Measurements from ENCODE around the gene C6orf58. TPM values are rescaled to one million over a fixed set of nuclear protein-coding genes. Genes with fewer than 3 reads are reported as not detected.

C6orf58 gene
- total RNA-seq, 1 experiment from 2014 or later = 0.20 TPM

DNA sequence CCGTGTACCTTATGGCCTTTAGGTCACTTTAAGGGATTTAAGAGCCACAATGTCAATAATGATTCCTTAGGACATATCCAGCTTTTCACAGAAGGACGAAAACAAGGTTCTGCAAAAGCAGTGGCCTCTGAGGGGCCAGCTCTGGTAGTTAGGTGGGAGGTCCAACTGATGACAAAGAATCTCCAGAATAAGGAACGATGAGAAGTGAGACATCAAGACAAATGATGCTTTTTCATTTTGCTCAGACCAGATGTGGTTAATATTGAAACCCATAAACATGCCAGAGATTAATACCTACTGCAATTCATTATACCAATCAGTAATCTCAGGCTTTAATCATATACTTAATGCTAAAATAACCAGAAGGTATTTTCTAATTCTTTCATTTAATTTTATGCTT is 1.9 kb downstream of the C6orf58 start:
- RAD21 ChIA-PET (ENCODE audit: low non-redundant PET in 1 of 2, low total read pairs in 2 of 2, uncharacterized antibody in 2 of 2, unreplicated experiment in 2 of 2) = no interaction called here
- H3K9me2 ChIP-seq (ENCODE audit: insufficient read depth) = no peaks in the 10 kb centered on the region
- H3K79me2 ChIP-seq (ENCODE audit: insufficient read depth, low read length) = no peaks in the 10 kb centered on the region
- H3K4me2 ChIP-seq (ENCODE audit: low read length) = no peak overlapping the region
- ATAC-seq = no peak
- H3K9me3 ChIP-seq (ENCODE audit: control insufficient read depth in 1 of 2, insufficient read depth in 1 of 2, low read depth in 1 of 2, low read length in 2 of 2) = no peaks in the 10 kb centered on the region
- no peak overlapping the region for H3K4me3 ChIP-seq (replicated peaks in 1 of 2; ENCODE audit: low read depth in 1 of 2, low read length in 2 of 2)
- no peaks in the 10 kb centered on the region for H3K27me3 ChIP-seq (ENCODE audit: insufficient read depth, low read length)
- CTCF ChIA-PET = no interaction called here
- peak overlapping the region; percentile 38 for H2AFZ ChIP-seq (ENCODE audit: low read depth, low read length, poor library complexity, severe bottlenecking)
- H3K36me3 ChIP-seq (ENCODE audit: control insufficient read depth in 1 of 2, insufficient read depth in 2 of 2, low read length in 2 of 2) = no peaks in the 10 kb centered on the region
- no peak overlapping the region for H3K9ac ChIP-seq (ENCODE audit: low read length)
- H3K4me1 ChIP-seq (ENCODE audit: control insufficient read depth in 1 of 2, insufficient read depth in 2 of 2, low read length in 2 of 2) = peaks cover 7 to 13% of the 10 kb centered on the region in 2 experiments
- TF ChIP-seq RAD21 (IDR thresholded peaks at IDR 0.05; ENCODE audit: low read depth) = no peak
- no peak for TF ChIP-seq ZNF274 (IDR thresholded peaks at IDR 0.05; ENCODE audit: low read depth, low read length)
- no peak for TF ChIP-seq SRF (IDR thresholded peaks at IDR 0.05; ENCODE audit: low read depth)
- TF ChIP-seq ATF3 (IDR thresholded peaks at IDR 0.05) = no peak
- no peak for TF ChIP-seq EGR1 (IDR thresholded peaks at IDR 0.05; ENCODE audit: low read depth)
- TF ChIP-seq, protein P1, sequence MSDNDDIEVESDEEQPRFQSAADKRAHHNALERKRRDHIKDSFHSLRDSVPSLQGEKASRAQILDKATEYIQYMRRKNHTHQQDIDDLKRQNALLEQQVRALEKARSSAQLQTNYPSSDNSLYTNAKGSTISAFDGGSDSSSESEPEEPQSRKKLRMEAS (IDR thresholded peaks at IDR 0.05) = no peak
- TF ChIP-seq CEBPB (IDR thresholded peaks at IDR 0.05; ENCODE audit: low read depth) = no peak
- TF ChIP-seq ELF1 (IDR thresholded peaks at IDR 0.05; ENCODE audit: borderline replicate concordance, low read depth) = no peak
- DNase-seq (ENCODE audit: low read depth, low spot score) = no peak
- POLR2A ChIA-PET = no interaction called here
- no peak overlapping the region for H3K27ac ChIP-seq (ENCODE audit: low read depth, low read length)
- intact Hi-C loops (cut with micrococcal nuclease) = no loop called here
- H4K20me1 ChIP-seq (ENCODE audit: insufficient read depth) = no peaks in the 10 kb centered on the region
- no TSS peak for BruUV-seq (replicated peaks)

DNA sequence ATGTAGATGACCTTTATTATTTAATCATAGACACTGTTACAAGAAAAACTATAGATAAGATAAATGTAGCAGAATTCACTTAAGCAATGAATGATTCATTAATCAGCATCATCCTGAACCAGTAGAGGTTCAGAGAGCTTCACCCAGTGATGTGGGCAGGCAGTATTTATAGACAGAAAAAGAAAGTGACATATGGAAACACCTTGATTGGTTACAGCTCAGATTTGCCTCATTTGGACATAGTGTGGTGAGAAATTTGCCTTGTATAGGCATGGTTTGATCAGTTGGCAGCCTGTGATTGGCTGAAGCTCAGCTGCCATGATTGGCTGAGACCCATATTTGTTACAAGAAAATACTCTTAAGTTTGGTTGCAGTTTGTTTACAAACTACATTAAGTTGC is 4.6 kb downstream of the C6orf58 start:
- ChIA-PET RAD21 (ENCODE audit: low non-redundant PET in 1 of 2, low total read pairs in 2 of 2, uncharacterized antibody in 2 of 2, unreplicated experiment in 2 of 2) (no interaction called here), POLR2A (no interaction called here), CTCF (no interaction called here)
- Histone ChIP-seq H4K20me1 (ENCODE audit: insufficient read depth) (no peaks in the 10 kb centered on the region), H2AFZ (ENCODE audit: low read depth, low read length, poor library complexity, severe bottlenecking) (peak overlapping the region; percentile 3), H3K4me2 (ENCODE audit: low read length) (no peak overlapping the region), H3K27ac (ENCODE audit: low read depth, low read length) (no peak overlapping the region), H3K9ac (ENCODE audit: low read length) (no peak overlapping the region), H3K9me3 (ENCODE audit: control insufficient read depth in 1 of 2, insufficient read depth in 1 of 2, low read depth in 1 of 2, low read length in 2 of 2) (no peaks in the 10 kb centered on the region), H3K9me2 (ENCODE audit: insufficient read depth) (no peaks in the 10 kb centered on the region), H3K27me3 (ENCODE audit: insufficient read depth, low read length) (no peaks in the 10 kb centered on the region), H3K4me1 (ENCODE audit: control insufficient read depth in 1 of 2, insufficient read depth in 2 of 2, low read length in 2 of 2) (peaks cover 13 to 21% of the 10 kb centered on the region in 2 experiments), H3K4me3 (replicated peaks in 1 of 2; ENCODE audit: low read depth in 1 of 2, low read length in 2 of 2) (no peak overlapping the region), H3K79me2 (ENCODE audit: insufficient read depth, low read length) (no peaks in the 10 kb centered on the region), H3K36me3 (ENCODE audit: control insufficient read depth in 1 of 2, insufficient read depth in 2 of 2, low read length in 2 of 2) (no peaks in the 10 kb centered on the region)
- BruUV-seq (replicated peaks) = no TSS peak
- intact Hi-C loops (cut with micrococcal nuclease) = no loop called here
- TF ChIP-seq, protein P1 (IDR thresholded peaks at IDR 0.05) = no peak
- 0 out of 2 replicates have a peak, but pooled peaks have one; percentile 49 for TF ChIP-seq SRF (IDR thresholded peaks at IDR 0.05; ENCODE audit: low read depth)
- ATAC-seq = no peak
- DNase-seq (ENCODE audit: low read depth, low spot score) = no peak

Measured in HCT116 (cell line).